Mononuclear cell (primary cell): ENCODE data around the gene MITD1. TPM values are rescaled to one million over a fixed set of nuclear protein-coding genes. Genes with fewer than 3 reads are reported as not detected.
"Not testable (repeated sequence)": the region's sequence is repeated elsewhere in the genome, so short reads cannot be mapped to it uniquely, and the experiment has no call there.

Experiments
- H3K27me3 ChIP-seq: 2 replicates; pipeline ENCODE4 v1.6.0; 2011; ENCODE audit warnings: low read length, control low read depth; ENCODE audit not compliant: insufficient read depth
- H3K4me1 ChIP-seq: 2 replicates; pipeline ENCODE4 v1.5.1; 2011; ENCODE audit warnings: mild to moderate bottlenecking, low read length, control low read depth; ENCODE audit not compliant: insufficient read depth
- H3K4me3 ChIP-seq: 2 replicates; pipeline ENCODE4 v1.5.1; 2011; ENCODE audit warnings: mild to moderate bottlenecking, low read length, moderate library complexity
- H3K9me3 ChIP-seq: 2 replicates; pipeline ENCODE4 v1.5.1; 2011; ENCODE audit warnings: low read depth, mild to moderate bottlenecking, control low read depth, low read length
- total RNA-seq: library from RNA; depleted of rRNA; stranded (reverse); fragments of >200 nt; gene quantifications from one replicate; pipeline ENCODE4 v1.2.3, GENCODE V29; 2012

Gene MITD1
- 16.2 TPM for total RNA-seq

DNA sequence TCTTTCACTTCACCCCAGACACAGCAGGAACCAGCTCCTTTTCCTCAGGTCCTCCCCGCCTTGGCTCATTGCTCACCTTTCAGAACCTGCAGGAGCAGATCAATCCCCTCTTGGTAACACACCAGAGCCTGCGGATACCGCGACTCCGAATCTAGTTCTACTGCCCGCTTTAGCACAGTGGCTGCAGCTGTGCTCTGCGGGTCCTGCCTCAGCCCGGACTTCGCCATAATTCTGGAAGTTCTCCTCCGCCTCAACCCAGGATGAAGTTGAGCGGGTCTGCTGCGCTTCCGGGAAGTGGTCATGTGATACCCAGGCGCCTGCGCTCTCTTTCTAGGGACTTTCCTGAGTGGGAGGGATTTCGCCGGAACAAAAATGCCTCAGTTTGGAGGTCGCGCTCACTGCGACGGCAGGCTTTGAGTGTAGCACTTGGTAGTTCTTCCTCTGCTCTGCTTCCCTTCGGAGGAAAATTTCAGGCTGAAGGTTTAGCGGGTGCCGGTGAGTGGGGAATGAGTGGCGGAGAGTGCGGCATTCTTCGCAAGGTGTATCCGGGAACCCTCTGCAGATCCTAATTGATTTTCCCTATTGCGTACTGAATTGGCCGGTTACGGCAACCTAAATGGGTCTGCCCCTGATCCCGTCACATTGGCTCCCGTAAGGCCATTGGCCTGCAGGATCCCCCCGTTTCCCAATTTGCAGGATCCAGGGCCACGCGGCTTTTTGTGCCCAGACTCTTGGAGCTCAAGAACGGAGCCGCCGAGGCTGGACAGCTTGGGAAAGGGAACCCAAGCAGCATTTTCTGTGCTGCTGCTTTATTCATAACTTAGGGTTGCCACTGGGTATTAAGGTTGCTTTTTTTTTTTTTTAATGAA, at the start of gene MITD1, which contains the start of gene MRPL30:
Gene MITD1, minus strand, starts transcription at position 304 of the 869 bp plus-strand sequence. Its CDS starts 77 bp downstream, at position 227.
Gene MRPL30, plus strand, starts transcription at position 430 of the 869 bp plus-strand sequence. CDS start 5,020 bp downstream, outside the sequence.
- Histone ChIP-seq H3K4me3 (peak within 1 kb of the TSS; percentile 58), H3K4me1 (peaks cover 33% of the 10 kb centered on the region), H3K27me3 (no peaks in the 10 kb centered on the region), H3K9me3 (no peaks in the 10 kb centered on the region)

DNA sequence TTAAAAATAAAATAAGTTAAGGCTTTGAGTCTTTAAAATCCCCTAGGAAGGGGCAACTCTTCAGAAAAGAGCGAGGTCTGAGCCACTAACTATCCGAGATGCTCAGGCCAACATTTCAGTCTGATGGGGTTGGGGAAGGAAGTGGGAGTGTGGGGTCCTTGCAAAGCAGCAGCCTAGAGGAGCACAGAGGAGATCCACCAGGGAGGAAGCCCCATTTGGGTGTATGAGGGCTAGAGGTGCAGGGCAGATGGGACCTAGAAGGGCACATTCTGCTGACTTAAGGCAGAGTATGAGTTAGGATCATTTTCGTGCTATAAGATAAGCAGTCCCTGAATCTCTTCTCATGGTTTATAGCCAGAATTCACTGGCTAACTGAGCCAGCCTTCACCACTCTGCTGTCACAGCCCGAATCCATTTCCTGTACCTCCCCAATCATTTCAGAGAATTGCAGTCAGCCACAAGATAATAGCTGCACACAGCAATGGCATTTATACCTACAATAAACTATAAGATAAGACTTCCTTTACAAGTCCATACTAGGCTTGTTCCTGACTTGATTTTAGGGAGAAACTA, 37.2 kb upstream of the MITD1 start:
- H3K4me1 ChIP-seq: no peaks in the 10 kb centered on the region
- no peaks in the 10 kb centered on the region for H3K9me3 ChIP-seq
- no peaks in the 10 kb centered on the region for H3K27me3 ChIP-seq
- no peak overlapping the region for H3K4me3 ChIP-seq

DNA sequence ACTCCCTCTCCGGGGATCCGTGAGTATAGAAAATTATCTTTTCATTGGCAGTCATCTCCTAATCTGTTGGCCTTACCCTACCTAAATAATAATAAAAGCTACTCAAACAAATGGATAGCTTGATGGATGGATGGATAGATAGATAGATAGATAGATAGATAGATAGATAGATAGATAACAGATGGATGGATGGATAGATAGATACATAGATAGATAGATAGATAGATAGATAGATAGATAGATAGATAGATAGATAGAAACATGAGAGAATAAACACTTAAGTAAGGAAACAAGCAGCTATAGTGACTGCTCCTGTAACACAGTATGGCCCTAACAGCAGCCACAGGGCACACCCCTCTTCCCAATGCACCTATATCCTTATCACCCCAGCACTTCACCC, 35.2 kb upstream of the MITD1 start:
- no peaks in the 10 kb centered on the region for H3K27me3 ChIP-seq
- H3K9me3 ChIP-seq: no peaks in the 10 kb centered on the region
- no peaks in the 10 kb centered on the region for H3K4me1 ChIP-seq
- no peak overlapping the region for H3K4me3 ChIP-seq

DNA sequence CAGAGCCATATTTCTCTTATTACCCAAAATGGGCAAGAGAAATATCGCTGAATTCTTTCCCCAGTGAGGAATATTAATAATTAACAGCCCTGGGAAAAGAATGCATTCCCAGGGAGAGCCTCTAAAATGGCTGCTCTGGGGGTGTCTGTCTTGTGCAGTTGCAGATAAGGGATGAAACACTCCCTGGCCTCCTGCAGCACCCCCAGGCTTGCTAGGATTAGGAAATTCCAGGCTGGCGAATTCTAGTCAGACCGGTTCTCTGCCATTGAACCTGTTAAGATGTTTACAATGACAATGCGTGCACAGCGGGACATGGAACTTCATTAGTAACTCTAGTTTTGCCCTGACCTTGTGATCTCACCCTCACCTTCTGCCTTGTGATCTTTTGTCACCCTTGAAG, 24.6 kb upstream of the MITD1 start:
- Histone ChIP-seq H3K4me3 (no peak overlapping the region), H3K27me3 (no peaks in the 10 kb centered on the region), H3K4me1 (no peaks in the 10 kb centered on the region), H3K9me3 (no peaks in the 10 kb centered on the region)

DNA sequence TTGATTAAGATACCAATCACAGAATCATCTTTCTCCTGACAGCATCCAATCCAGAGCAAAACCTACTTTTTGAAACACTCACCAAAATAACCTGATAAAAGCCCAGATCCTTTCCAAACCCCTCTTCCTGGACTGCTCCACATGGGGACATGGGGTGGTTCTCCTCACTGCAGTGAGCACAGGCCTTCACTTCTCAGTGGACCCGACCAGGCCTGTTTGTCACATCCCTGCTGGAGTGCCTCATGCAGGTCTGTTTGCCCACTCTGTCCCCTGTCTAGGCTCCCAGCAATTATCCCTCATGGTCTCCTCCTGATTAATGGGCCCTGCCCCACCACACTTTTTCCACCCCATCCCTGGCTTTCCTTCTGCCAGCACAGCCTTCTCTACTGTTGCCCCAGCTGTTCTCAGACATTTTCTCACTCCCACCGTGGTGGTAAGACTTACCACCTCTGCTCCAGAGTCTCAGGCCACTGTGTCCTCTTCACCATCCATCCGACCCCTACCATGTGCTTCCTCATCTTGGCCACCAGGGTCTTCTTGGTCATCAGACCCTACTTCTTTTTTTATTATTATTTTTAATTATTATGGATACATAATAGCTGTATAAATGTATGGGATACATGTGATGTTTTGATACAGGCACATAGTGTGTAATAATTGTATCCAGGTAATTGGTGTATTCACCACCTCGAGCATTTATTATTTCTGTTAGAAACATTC, 21.3 kb upstream of the MITD1 start:
- Histone ChIP-seq H3K4me1 (no peaks in the 10 kb centered on the region), H3K4me3 (no peak overlapping the region), H3K9me3 (no peaks in the 10 kb centered on the region), H3K27me3 (no peaks in the 10 kb centered on the region)

DNA sequence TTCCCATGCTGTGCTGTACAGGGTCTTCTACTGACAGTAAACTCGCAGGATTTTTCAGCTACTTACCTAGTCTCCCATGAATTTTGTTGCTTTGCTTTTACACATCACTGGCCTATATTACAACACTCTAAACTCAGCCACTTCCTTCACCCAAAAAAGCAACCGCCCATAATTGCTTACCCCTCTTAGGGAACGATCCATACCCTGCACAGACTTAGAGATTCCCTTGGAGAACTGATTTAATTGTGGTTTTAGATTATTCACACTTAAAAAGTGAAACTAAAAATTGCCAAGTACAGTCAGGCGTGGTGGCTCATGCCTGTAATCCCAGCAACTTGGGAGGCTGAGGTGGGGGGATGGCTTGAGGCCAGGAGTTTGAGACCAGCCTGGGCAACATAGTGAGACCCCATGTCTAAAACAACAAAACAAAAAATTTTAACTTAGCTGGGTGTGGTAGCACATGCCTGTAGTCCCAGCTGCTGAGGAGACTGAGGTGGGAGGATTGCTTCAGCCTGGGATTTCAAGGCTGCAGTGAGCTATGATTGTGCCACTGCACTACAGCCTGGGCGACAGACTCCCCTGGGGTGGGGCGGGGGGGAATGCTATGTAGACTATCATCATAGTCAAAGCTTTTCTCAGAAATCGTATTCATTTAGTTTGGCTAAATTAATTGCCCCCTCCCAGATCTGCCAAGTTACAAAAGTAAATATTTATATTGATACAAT, 19.4 kb upstream of the MITD1 start:
- Histone ChIP-seq H3K4me3 (no peak overlapping the region), H3K9me3 (no peaks in the 10 kb centered on the region), H3K4me1 (no peaks in the 10 kb centered on the region), H3K27me3 (no peaks in the 10 kb centered on the region)

DNA sequence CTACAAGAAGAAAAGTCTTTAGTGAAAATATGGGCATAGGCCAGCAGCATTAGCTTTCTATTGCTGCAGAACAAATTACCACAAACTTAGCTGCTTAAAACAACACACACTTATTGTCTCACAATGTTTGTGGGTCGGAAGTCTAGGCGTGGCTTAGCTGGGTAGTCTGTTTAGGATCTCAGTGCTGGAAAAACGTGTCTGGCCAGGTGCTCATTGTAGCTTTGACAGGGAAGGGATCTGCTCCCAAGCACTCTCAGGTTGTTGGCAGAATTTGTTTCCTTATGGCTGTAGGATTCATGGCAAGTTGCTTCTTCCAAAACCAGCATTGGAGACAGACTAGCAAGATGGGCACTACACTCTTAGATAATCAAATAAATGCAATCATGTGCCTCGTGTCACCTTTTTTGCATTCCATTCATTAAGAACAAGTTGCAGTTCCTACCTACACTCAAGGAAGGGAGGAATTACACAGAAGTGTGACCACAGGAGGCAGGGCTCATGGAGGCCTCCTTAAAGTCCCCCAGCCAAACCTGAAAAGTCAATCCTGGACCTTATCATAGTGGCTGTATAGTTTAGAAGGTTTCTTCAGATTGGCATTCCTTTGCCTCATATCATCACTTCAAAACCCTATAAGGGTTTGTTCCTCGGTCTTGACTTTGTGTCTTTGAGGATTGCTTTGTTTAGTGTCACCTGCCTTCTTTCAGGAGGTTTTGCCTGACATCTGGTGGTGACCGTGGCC, 17.4 kb upstream of the MITD1 start:
- Histone ChIP-seq H3K4me1 (no peaks in the 10 kb centered on the region), H3K27me3 (no peaks in the 10 kb centered on the region), H3K4me3 (no peak overlapping the region), H3K9me3 (no peaks in the 10 kb centered on the region)

DNA sequence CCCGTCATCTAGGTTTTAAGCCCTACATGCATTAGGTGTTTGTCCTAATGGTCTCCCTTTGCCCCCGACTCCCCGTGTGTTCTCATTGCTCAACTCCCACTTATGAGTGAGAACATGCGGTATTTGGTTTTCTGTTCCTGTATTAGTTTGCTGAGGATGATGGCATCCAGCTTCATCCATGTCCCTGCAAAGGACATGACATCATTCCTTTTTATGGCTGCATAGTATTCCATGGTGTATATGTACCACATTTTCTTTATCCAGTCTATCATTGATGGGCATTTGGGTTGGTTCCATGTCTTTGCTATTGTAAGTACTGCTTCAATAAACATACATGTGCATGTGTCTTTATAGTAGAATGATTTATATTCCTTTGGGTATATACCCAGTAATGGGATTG, 11.5 kb upstream of the MITD1 start:
- H3K9me3 ChIP-seq, H3K4me3 ChIP-seq, H3K4me1 ChIP-seq, H3K27me3 ChIP-seq: not testable (repeated sequence)

DNA sequence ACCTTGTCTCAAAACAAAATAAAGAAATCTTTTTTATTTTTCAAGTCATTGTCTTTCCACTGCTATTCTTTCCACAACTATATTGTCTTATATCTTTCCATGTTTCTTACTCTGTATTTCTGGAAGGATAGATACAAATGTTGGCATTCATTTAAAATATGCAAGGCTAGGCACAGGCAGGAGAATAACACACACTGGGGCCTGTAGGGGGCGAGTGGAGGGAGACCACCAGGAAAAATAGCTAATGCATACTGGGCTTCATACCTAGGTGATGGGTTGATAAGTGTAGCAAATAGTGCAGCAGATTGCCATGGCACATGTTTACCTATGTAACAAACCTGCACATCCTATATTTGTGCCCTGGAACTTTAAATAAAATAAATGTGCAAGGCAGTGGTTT, 9.7 kb upstream of the MITD1 start:
- H3K4me1 ChIP-seq: no peaks in the 10 kb centered on the region
- no peaks in the 10 kb centered on the region for H3K9me3 ChIP-seq
- no peaks in the 10 kb centered on the region for H3K27me3 ChIP-seq
- no peak overlapping the region for H3K4me3 ChIP-seq

DNA sequence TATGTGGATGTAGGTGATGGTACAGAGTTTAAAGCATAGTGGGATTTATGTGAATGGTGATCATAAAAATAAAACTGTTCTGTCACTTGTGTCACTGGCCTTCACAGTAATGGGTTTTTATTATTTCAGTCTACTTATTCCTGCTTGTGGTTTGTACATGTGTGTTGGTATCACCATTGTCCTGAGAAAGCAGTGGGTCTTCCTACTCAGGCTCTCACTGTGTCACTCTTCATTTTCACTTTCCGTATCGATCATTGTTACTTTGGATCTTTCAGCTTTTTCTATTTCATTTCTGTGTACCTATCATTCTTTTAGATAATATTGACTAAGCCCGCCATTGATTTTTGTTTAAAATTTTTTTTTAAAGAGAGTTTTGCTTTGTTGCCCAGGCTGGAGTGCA, 7.5 kb upstream of the MITD1 start:
- H3K27me3 ChIP-seq: no peaks in the 10 kb centered on the region
- H3K4me1 ChIP-seq: no peaks in the 10 kb centered on the region
- no peak overlapping the region for H3K4me3 ChIP-seq
- no peaks in the 10 kb centered on the region for H3K9me3 ChIP-seq

DNA sequence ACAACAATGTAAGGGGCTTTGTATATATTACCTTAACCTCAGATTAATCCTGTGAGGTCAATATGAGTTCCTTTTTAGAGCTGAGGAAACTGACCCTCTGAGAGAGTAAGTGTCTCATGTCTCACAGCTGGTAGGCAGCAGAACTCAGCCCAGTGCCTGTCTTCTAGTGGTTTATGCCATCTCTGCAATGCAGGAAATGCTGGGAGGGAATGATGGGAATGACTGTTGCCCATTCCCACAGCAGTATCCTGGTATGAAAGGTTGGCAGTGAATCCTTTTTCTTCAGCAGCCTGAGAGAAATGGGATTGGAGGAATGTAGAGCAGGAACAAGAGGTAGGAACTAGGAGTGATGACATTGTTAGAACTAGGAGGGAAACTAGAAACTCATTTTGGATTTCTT, 6.2 kb upstream of the MITD1 start:
- no peak overlapping the region for H3K4me3 ChIP-seq
- no peaks in the 10 kb centered on the region for H3K27me3 ChIP-seq
- peaks cover 6% of the 10 kb centered on the region for H3K4me1 ChIP-seq
- H3K9me3 ChIP-seq: no peaks in the 10 kb centered on the region

DNA sequence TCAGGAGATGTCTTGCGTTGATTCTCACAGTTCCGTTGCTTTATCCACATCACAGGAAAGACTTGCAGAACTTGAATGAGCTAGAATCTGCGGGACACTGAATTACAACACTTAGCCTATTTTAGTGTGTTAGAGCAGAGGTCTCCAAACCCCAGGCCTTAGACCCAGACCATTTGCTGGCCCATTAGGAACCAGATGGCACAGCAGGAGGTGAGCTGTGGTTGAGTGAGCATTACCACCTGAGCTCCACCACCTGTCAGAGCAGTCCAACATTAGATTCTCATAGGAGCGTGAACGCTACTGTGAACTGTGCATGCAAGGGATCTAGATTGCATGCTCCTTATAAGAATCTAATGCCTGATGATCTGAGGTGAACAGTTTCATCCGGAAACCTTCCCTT, 4.0 kb upstream of the MITD1 start:
- Histone ChIP-seq H3K4me3 (no peak overlapping the region), H3K27me3 (no peaks in the 10 kb centered on the region), H3K9me3 (no peaks in the 10 kb centered on the region), H3K4me1 (peaks cover 16% of the 10 kb centered on the region)

DNA sequence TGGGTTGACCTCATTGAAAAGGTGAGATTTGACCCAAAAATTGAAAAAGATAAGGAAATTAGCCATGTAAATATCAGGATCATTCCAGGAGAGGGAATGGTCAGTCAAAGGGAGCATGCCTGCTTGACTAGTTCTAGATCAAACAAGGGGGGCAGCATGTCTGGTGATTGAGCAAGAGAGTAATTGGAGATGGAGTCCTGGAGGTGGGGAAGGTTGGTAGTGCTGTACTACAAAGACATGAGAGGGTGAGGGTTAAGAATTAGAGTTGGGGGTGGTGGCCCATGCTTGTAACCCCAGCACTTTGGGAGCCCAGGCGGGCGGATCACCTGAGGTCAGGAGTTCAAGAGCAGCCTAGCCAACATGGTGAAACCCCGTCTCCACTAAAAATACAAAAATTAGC, 2.2 kb upstream of the MITD1 start:
- H3K4me3 ChIP-seq: no peak overlapping the region
- H3K4me1 ChIP-seq: peaks cover 30% of the 10 kb centered on the region
- H3K9me3 ChIP-seq: no peaks in the 10 kb centered on the region
- H3K27me3 ChIP-seq: no peaks in the 10 kb centered on the region

DNA sequence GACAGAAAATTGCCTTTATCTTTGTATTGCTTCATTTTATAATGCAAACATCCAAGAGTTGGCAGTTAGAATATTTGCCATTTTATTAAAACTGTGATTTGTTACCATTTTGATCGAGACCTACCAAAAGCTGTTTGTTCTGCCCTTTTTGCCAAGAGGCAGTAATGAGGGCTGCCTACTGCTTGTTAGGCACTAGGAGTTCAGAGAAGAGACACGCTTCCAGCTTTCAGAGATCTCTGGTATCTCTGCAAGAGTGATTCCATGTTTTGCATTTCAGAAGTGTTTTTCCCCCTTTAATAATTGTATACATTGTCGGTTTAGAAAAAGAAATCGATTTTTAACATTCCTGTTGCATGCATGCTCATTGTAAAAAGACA, 754 bp upstream of the MITD1 start:
- Histone ChIP-seq H3K27me3 (no peaks in the 10 kb centered on the region), H3K9me3 (no peaks in the 10 kb centered on the region), H3K4me3 (peak overlapping the region; percentile 58), H3K4me1 (peaks cover 33% of the 10 kb centered on the region)
